HL-60/S4 treated with phorbol 12-myristate 13-acetate at 8.2 ng/mL for 4 days and 3 days (cell line): ENCODE results near the gene CAMK2N2.

Experiments
- in situ Hi-C: fragments of 300-500 bp; cut with MboI; formaldehyde crosslinking; loops from 2 replicates; pipeline ENCODE4 v1.15.0; 2022; ENCODE audit warnings: low sequenced_read_pairs

The CAMK2N2 gene

GRCh38 chr3:184228376-184229137 is 32.8 kb downstream of the CAMK2N2 start:
- in situ Hi-C loops, result no loop called here

- in situ Hi-C loops, result no loop called here
Measured at GRCh38 chr3:184227481-184227935, 33.8 kb downstream of the CAMK2N2 start.

- in situ Hi-C loops, result no loop called here
Measured at GRCh38 chr3:184223946-184224345, 37.4 kb downstream of the CAMK2N2 start.

- in situ Hi-C loops, result no loop called here
Measured at GRCh38 chr3:184222521-184222920, 38.8 kb downstream of the CAMK2N2 start.

GRCh38 chr3:184218814-184219213 is 42.5 kb downstream of the CAMK2N2 start:
- in situ Hi-C loops, result no loop called here

- in situ Hi-C loops, result no loop called here
Measured at GRCh38 chr3:184211718-184212117, 49.6 kb downstream of the CAMK2N2 start.

- in situ Hi-C loops, result no loop called here
Measured at GRCh38 chr3:184211297-184211696, 50.1 kb downstream of the CAMK2N2 start.
